Measurements from ENCODE around the gene KCNH3. TPM values are rescaled to one million over a fixed set of nuclear protein-coding genes. Genes with fewer than 3 reads are reported as not detected.

KCNH3 gene
- total RNA-seq, 1 experiment from 2014 or later, result 0.26 TPM

- Histone ChIP-seq H3K27ac (ENCODE audit: insufficient read length, low read depth, low read length) (no peak overlapping the region), H3K23ac (ENCODE audit: insufficient read length, low read depth, low read length) (no peak overlapping the region), H3K4me1 (ENCODE audit: insufficient read depth, low read length) (no peaks in the 10 kb centered on the region), H3K9ac (ENCODE audit: extremely low read depth, insufficient read length, low read length) (no peak overlapping the region), H3K4me2 (ENCODE audit: insufficient read depth, insufficient read length, low read length) (no peak overlapping the region), H2BK20ac (ENCODE audit: low read depth, low read length, poor library complexity, severe bottlenecking) (no peak overlapping the region), H2AFZ (ENCODE audit: low read length) (no peak overlapping the region), H3K18ac (ENCODE audit: insufficient read length, low read depth, low read length) (no peak overlapping the region), H2BK5ac (ENCODE audit: insufficient read length, low read length) (no peak overlapping the region), H2BK120ac (ENCODE audit: low read depth, low read length, poor library complexity, severe bottlenecking) (no peak overlapping the region), H4K20me1 (ENCODE audit: control insufficient read depth, insufficient read depth, insufficient read length) (no peaks in the 10 kb centered on the region), H3K14ac (ENCODE audit: insufficient read depth, low read length) (no peak overlapping the region), H3T11ph (ENCODE audit: low read length) (no peak overlapping the region), H3K23me2 (ENCODE audit: insufficient read length, low read depth, low read length, poor library complexity, severe bottlenecking) (peaks cover 6% of the 10 kb centered on the region), H4K91ac (ENCODE audit: insufficient read length, low read depth, low read length) (no peak overlapping the region), H3K56ac (ENCODE audit: insufficient read length, low read depth, low read length) (no peak overlapping the region), H3K79me2 (ENCODE audit: insufficient read depth, low read length) (no peaks in the 10 kb centered on the region; the same call in 1 of the 2 replicates), H2AK5ac (ENCODE audit: insufficient read length, low read length) (no peak overlapping the region), H3K27me3 (ENCODE audit: insufficient read depth, low read length) (no peaks in the 10 kb centered on the region), H3K9me3 (ENCODE audit: control insufficient read depth, low read depth, low read length) (no peaks in the 10 kb centered on the region), H4K8ac (replicated peaks; ENCODE audit: insufficient read length, low read depth, low read length) (no peak overlapping the region), H3K79me1 (ENCODE audit: insufficient read depth, low read depth, low read length, poor library complexity, severe bottlenecking) (peaks cover 3% of the 10 kb centered on the region), H2BK15ac (ENCODE audit: low read depth, low read length) (no peak overlapping the region), H3K4ac (ENCODE audit: low read depth, low read length) (no peak overlapping the region), H2BK12ac (ENCODE audit: insufficient read length, low read depth, low read length) (no peak overlapping the region), H4K5ac (ENCODE audit: insufficient read length, low read depth, low read length) (no peak overlapping the region)
- no peak for DNase-seq
- Mint-ChIP-seq H3K27me3 (ENCODE audit: low read depth) (no peaks in the 10 kb centered on the region; the same call in 1 of the 2 replicates), H3K36me3 (ENCODE audit: insufficient read depth in 1 of 3, low read depth in 3 of 3) (peaks cover 27 to 70% (median 65%) of the 10 kb centered on the region in 3 experiments; a peak in 6 of 7 replicates), H3K9me3 (peaks cover 0 to under 1% of the 10 kb centered on the region in 2 experiments; a peak in 1 of 5 replicates), H3K4me3 (no peak overlapping the region), H3K27ac (no peak overlapping the region), H3K4me1 (peaks cover 2 to 6% of the 10 kb centered on the region in 2 experiments; a peak in 3 of 4 replicates)
- TF ChIP-seq CTCF (conservative IDR thresholded peaks at IDR 0.05), result no peak
- WGBS (ENCODE audit: extremely low coverage, insufficient read length, low lambda C conversion rate), result no CpG with 5 or more reads among the region's 6 CpGs
Observed at GRCh38 chr12:49562831-49563230, 24.0 kb downstream of the KCNH3 start.

Data from H9 (cell line).